Left colon (tissue), 2 donors: ENCODE data around the gene PTMS. TPM values are rescaled to one million over a fixed set of nuclear protein-coding genes. Genes with fewer than 3 reads are reported as not detected.

Source experiments
- ATAC-seq: fragments of 200-7000 bp; cut with Tn5 transposase; one replicate; pipeline ENCODE4 v1.9.1; 2020; ENCODE audit warnings: mild to moderate bottlenecking, moderate library complexity
- DNase-seq, 2 donors: peaks; one replicate each; pipeline ENCODE4 v3.0.0-alpha.2; 2020
- intact Hi-C, 2 donors: fragments of 100-400 bp; cut with DNase I in 1 of 2; cut with micrococcal nuclease in 1 of 2; formaldehyde crosslinking; loops; one replicate each; pipeline versions ENCODE4 v1.11.2 to v1.14.0; 2022; cut with DNase I, micrococcal nuclease
- total RNA-seq, 2 donors: library from RNA; stranded (reverse); fragmentation: NEBNext Ultra II Directional; extraction: Animal tissue kit (Norgen Biotek cat#: 25700); gene quantifications; one replicate each; pipeline ENCODE4 v1.2.1, GENCODE V29; 2021
- donor health status: DM: no; HTN: no; CAD: no.
- donor health status: DM: yes; HTN: yes; CAD: no.

Gene PTMS
- total RNA-seq, 2 donors from 2014 or later: 89.6 to 123 TPM

DNA sequence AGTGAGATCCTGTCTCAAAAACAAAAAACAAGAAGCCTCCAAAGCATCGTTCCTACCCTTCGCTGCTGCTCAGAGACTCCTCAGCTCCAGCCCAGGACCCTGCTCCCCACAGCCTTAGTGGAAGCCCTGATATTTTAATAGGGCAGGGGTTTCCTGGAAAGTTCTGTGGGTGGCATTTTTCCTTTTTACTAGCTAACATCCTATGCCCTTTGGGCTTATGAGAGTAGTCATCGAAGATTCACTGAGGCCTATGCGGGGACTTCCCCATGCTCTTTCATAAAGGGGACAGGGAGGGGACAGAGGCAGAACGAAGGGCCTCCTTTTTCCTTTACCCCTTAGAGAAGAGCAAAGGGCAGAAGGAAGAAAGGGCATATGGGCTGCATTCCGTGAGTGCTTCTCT is 14.4 kb downstream of the PTMS start:
- ATAC-seq (no peak), DNase-seq (no peak)
- intact Hi-C loops: loop anchor here in 1 of 2 donors (5.0 kb wide), 1 partner anchor 33 kb away; no protein-coding TSS in a partner anchor

- intact Hi-C loops: loop anchor here in 1 of 2 donors (5.0 kb wide), 1 partner anchor 35 kb away; no protein-coding TSS in a partner anchor
- no peak for ATAC-seq
- no peak for DNase-seq
Observed at GRCh38 chr12:6782119-6782518, 16.0 kb downstream of the PTMS start.

DNA sequence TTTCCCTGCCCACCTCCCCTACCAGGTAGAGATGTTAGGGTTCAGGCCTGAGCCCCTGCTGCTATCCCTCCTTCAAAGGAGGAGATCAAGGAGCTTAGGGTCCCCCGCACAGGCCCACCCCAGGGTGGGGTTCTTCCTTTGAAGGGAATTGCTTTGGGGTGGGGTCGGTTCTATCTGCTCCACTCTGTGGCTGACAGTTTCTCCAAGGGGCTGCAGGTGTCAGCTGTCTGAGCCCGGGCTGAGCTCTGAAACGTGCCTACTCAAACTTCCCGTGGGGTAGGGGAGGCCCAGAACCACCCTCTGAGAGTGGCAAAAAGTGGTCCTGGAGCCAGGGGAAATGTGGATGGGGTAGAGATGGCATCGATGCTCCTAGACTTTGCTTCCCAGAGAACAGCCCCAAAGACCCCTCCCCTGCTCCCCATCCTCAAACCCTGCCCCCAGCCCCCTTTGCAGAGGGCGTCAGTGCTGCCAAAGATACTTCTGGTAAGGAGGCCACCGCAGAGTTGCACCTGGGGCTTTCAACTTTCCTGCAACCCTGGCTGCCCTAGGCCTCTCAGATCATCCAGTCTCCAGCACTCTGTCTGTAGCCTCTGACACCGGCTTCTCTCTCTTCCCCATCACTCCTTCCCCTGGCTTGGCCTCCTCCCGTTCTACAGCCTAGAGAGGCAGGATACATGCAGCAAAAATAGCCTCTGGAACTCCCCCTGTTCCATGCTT is 16.8 kb downstream of the PTMS start:
- ATAC-seq (no peak), DNase-seq (no peak)
- intact Hi-C loops: loop anchor here in 1 of 2 donors (5.0 kb wide), 1 partner anchor 36 kb away; no protein-coding TSS in a partner anchor

DNA sequence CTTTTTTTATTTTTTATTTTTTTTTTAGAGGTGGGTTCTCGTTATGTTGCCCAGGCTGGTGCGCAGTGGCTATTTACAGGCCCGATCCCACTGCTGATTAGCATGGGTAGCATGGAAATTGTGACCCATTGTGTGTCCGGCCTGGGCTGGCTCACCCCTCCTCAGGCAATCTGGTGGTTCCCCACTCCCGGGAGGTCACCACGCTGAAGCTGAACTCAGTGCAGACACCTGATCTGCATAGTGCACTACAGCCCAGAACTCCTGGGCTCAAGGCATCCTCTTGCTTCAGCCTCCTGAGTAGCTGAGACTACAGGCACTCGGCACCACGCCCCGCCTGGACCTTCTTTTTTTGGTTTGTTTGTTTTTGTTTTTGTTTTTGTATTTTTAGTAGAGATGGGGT is 17.7 kb downstream of the PTMS start:
- no peak for ATAC-seq
- DNase-seq: no peak
- intact Hi-C loops: loop anchor here in 1 of 2 donors (5.0 kb wide), 1 partner anchor 37 kb away; no protein-coding TSS in a partner anchor

DNA sequence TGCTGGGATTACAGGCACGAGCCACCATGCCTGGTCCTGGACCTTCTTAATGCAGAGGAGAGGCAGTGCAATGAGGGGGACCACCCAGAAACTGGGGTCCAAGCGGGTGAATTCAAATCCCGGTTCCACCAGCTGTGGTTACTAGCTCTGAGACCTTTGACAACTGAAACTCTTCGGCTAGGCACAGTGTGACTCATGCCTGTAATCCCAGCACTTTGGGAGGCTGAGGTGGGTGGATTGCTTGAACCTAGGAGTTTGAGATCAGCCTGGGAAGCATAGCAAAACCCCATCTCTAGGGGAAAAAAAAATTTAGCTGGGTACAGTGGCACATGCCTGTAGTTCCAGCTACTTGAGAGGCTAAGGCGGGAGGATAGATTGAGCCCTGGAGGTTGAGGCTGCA is 18.1 kb downstream of the PTMS start:
- ATAC-seq (no peak), DNase-seq (no peak)
- intact Hi-C loops: loop anchor here in 1 of 2 donors (5.0 kb wide), 1 partner anchor 37 kb away; no protein-coding TSS in a partner anchor

- ATAC-seq: no peak
- intact Hi-C loops: loop anchor here in 1 of 2 donors (5.0 kb wide), 1 partner anchor 37 kb away; no protein-coding TSS in a partner anchor
- no peak for DNase-seq
Observed at GRCh38 chr12:6784761-6785160, 18.6 kb downstream of the PTMS start.

DNA sequence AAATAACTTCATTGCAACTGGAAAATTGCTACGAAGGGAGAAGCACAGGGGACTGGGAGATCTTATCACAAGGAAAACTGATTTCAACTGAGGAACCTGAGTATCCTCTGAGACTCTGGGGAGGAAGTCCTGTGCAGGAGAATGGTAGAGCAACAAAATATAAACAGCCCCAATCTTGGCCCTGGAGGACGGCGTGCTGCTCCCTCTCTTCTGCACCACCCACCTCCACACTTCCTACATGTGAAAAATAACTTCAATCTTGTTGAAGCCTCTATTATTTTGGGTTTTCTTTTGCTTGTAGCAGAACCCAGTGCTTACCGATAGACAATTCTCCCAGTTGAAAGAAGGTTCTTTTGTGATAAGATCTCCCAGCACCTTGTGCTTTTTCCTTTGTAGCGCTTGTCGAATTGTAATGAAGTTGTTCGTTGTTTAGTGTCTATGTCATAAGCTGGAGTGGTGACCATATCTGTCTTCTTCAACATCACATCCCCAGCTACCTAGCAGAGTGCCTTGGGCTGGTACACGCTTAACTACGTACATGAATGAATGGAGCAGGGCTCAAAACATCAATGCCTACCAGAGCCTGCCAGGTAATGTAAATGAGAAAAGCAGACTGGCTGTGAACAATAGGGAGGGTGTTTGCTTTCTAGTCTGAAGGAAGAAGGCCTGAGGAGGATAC is 20.4 kb downstream of the PTMS start:
- ATAC-seq (no peak), DNase-seq (no peak)
- intact Hi-C loops: no loop called here

GRCh38 chr12:6787309-6787708 is 21.1 kb downstream of the PTMS start:
- intact Hi-C loops: no loop called here
- DNase-seq: no peak

DNA sequence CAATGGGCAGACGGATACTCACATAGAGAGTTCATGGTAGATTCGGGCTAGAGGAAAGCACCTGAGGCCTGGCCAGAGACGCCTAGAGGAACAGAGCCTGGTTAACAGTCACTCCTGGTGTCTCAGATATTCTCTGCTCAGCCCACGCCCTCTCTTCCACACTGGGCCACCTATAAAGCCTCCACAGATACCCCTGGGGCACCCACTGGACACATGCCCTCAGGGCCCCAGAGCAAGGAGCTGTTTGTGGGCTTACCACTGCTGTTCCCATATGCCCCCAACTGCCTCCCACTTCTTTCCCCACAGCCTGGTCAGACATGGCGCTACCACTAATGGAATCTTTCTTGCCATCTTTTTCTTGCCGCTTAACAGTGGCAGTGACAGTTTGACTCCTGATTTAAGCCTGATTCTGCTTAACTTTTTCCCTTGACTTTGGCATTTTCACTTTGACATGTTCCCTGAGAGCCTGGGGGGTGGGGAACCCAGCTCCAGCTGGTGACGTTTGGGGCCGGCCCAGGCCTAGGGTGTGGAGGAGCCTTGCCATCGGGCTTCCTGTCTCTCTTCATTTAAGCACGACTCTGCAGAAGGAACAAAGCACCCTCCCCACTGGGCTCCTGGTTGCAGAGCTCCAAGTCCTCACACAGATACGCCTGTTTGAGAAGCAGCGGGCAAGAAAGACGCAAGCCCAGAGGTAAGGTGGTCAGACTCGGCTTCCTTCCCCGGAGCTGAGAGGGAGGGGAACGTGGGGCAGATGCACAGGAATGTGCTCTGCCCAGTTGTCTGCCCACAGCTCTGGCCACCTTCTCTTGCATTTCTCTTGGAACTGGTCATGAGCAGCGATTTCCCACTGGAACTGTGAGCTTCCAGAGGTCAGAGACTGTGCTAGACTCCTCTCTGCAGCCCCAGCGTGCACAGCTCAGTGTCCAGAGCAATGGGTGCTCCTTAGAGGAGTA is 23.1 kb downstream of the PTMS start, which contains the start of gene CD4:
Gene CD4 (plus strand): TSS at position 557 of the 953 bp plus-strand sequence. CDS start 10,611 bp downstream, outside the sequence.
- ATAC-seq: peak; percentile 34
- DNase-seq: peak; percentile 64 to 69
- intact Hi-C loops: no loop called here

More at GRCh38 chr12:6787309-6787708, 21.1 kb downstream of the PTMS start:
- ATAC-seq: no peak

- intact Hi-C loops: no loop called here
- DNase-seq: no peak
- ATAC-seq: no peak
Observed at GRCh38 chr12:6790496-6791150, 24.5 kb downstream of the PTMS start.

DNA sequence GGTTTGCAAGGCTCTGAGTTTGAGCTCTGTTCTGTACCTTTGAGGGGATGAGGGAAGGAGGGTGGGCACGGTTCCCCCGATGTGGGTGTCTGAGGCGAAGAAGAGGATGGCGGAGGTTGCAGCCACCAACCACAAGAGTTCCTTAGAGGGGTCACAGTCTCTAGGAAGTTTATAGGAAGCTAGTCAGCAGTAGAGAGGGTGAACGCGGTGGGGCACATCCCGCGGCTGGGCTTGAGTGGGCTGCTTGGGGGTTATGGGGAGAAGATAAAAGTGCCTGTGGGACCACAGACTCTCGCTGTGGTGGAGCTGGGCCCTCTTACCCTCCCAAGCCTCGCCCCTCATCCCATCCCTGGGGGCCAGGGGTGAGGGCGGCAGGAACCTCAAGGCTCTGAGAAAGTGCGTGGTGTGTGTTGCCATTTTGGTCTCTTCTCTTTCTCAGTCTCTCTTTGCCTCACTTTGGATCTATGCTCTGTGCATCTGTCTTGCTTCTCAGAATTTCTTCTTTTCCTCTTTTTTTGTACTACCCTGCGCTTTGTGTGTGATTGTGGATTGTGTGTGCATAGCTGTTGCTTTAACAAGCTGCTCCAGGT is 25.9 kb downstream of the PTMS start:
- DNase-seq (no peak), ATAC-seq (no peak)
- intact Hi-C loops: no loop called here

DNA sequence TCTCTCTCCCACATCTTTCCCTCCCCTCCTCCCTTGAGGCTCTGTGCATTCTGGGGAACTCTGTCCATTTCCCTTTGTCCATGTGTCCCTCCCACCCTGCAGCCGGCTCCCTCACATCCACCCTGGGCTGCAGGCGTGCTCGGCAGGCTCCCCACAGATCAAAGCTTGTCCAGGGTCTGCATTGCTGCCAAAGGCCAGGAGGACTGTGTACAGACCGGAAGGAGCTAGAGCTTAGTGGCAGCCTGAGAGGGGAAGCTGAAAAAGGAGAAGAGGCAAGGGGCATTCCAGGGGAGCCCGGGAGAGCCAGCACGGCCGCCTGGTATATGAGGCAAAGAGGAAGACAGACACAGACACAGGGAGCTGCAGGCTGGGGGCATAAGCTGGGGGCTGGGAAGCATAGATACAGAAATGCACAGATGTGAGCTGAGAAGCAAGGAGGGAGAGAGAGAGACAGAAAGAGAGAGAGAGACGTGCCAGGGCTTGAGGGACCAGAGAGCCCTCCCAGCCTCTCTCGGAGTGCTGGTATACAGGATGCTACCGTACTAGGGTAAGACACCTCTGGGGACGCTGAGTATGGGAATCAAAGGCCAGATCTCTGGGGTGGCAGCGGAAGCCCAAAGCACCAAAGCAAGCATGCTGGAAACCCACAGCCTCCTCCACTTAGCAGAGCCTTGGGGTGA is 26.5 kb downstream of the PTMS start:
- DNase-seq (no peak), ATAC-seq (peak; percentile 42)
- intact Hi-C loops: no loop called here

DNA sequence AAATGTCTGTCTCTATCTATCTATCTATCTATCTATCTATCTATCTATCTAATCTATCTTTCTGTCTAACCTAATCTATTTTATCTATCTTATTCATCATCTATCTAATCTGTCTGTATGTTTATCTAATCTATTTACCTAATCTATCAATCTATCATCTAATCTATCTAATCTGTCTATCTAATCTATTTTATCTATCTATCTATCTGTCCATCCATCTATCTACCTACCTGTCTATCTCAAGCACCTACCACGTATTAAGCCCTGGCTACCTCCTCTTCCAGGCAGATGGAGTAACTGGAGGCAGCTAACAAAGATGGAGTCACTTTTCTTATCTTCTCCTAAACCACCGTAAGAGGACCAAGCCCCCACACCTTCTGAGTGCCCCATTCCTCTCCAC is 28.9 kb downstream of the PTMS start:
- intact Hi-C loops: no loop called here
- ATAC-seq (no peak), DNase-seq (no peak)

- DNase-seq (no peak), ATAC-seq (no peak)
- intact Hi-C loops: no loop called here
Observed at GRCh38 chr12:6796576-6796975, 30.4 kb downstream of the PTMS start.

DNA sequence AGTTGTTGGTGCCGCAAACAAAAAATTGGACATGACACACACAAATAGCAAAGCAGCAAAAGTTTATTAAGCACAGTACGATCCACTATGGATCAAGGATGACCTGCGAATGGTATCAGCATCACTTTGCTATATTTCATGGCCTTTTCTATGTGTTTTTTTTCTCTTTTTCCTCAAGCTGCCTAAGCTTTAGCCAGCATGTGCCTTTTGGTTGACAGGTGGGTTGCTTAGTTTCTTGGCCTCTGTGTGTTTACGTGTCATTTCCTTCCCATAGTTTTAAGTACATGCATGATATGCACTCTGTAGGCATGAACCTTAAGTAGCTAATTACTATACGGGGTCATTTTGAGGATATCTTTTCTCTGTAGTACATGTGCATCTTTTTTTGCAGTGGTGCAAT is 33.0 kb downstream of the PTMS start:
- DNase-seq: no peak
- no peak for ATAC-seq
- intact Hi-C loops: no loop called here

- intact Hi-C loops: no loop called here
- peak; percentile 40 for ATAC-seq
- no peak for DNase-seq
Observed at GRCh38 chr12:6807170-6807569, 41.0 kb downstream of the PTMS start.

DNA sequence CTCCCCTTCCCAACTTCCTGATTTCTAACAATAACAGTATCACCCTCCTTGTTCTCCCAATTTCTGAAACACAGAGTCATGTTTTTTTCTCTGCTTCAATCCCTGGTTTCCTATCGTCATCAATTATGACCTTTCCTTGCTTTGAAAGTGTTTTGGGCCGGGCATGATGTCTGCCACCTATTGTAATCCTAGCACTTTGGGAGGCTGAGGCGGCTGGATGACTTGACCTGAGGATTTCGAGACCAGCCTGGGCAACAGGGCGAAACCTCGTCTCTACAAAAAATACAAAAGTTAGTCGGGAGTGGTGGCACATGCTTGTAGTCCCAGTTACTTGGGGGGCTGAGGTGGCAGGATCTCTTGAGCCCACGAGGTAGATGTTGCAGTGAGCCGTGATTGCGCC is 42.9 kb downstream of the PTMS start:
- DNase-seq: no peak
- no peak for ATAC-seq
- intact Hi-C loops: no loop called here

GRCh38 chr12:6810758-6811157 is 44.6 kb downstream of the PTMS start:
- ATAC-seq: no peak
- intact Hi-C loops: no loop called here

More at GRCh38 chr12:6810758-6811157, 44.6 kb downstream of the PTMS start:
- no peak for DNase-seq
